Measurements from ENCODE around the gene SUFU. TPM values are rescaled to one million over a fixed set of nuclear protein-coding genes. Genes with fewer than 3 reads are reported as not detected.
A peak's percentile ranks its signal among the peaks of the same experiment; 100 is the strongest.

SUFU gene
- total and polyA plus RNA-seq, 2 of the 13 experiments (the other 11 are each of a cell fraction or from before 2014, with no cell fraction given), result 2.9 to 5.5 TPM

- TF ChIP-seq LRRFIP1 (CRISPR knock-in tag; conservative IDR thresholded peaks at IDR 0.05), result no peak
- no peak; the same call in 1 of the 2 replicates for TF ChIP-seq BRCA1 (CRISPR knock-in tag; IDR thresholded peaks at IDR 0.05)
- TF ChIP-seq RFX3 (CRISPR knock-in tag; IDR thresholded peaks at IDR 0.05), result no peak
- TF ChIP-seq ZNF563 (CRISPR knock-in tag; IDR thresholded peaks at IDR 0.05), result no peak
- TF ChIP-seq PATZ1 (CRISPR knock-in tag; IDR thresholded peaks at IDR 0.05), result peak; percentile 56
- TF ChIP-seq FOXA3 (CRISPR knock-in tag; IDR thresholded peaks at IDR 0.05), result peak; percentile 67
- TF ChIP-seq ZNF780A (CRISPR knock-in tag; IDR thresholded peaks at IDR 0.05), result no peak
- no peak for TF ChIP-seq ZNF768 (CRISPR knock-in tag; IDR thresholded peaks at IDR 0.05)
- no peak for TF ChIP-seq ZSCAN12 (CRISPR knock-in tag; IDR thresholded peaks at IDR 0.05)
- TF ChIP-seq FOXO1 (CRISPR knock-in tag; IDR thresholded peaks at IDR 0.05), result peak; percentile 75
- 0 out of 2 replicates have a peak, but pooled peaks have one; percentile 54 for TF ChIP-seq THAP9 (CRISPR knock-in tag; IDR thresholded peaks at IDR 0.05; ENCODE audit: borderline replicate concordance)
- TF ChIP-seq POLR2A (IDR thresholded peaks at IDR 0.05; ENCODE audit: insufficient read depth in 1 of 2, low read depth in 2 of 2, low read length in 2 of 2), result peak in 1 of 2 experiments; percentile 48; a peak in 2 of 4 replicates
- TF ChIP-seq ZNF296 (CRISPR knock-in tag; conservative IDR thresholded peaks at IDR 0.05), result no peak
- no peak for TF ChIP-seq ZNF574 (CRISPR knock-in tag; IDR thresholded peaks at IDR 0.05)
- TF ChIP-seq SNAPC2 (CRISPR knock-in tag; IDR thresholded peaks at IDR 0.05), result no peak
- peak; percentile 12; the same call in 1 of the 2 replicates for TF ChIP-seq ZNF275 (CRISPR knock-in tag; IDR thresholded peaks at IDR 0.05; ENCODE audit: borderline replicate concordance)
- 0 out of 2 replicates have a peak, but pooled peaks have one; percentile 53 for TF ChIP-seq MZF1 (CRISPR knock-in tag; IDR thresholded peaks at IDR 0.05; ENCODE audit: borderline replicate concordance)
- peak; percentile 71; the same call in 1 of the 2 replicates for TF ChIP-seq ZMAT3 (CRISPR knock-in tag; conservative IDR thresholded peaks at IDR 0.05)
- peak; percentile 48; the same call in 1 of the 2 replicates for TF ChIP-seq POLR2G (IDR thresholded peaks at IDR 0.05; ENCODE audit: low read depth, low read length)
Observed at GRCh38 chr10:102645388-102645740, 141.6 kb downstream of the SUFU start (continued).

Measured in HepG2 (cell line).